OCI-LY1 (cell line): ENCODE measurements around the gene DENND1B.
A peak's percentile ranks its signal among the peaks of the same experiment; 100 is the strongest.

Experiments used
- H2AFZ ChIP-seq: fragments of 200-600 bp; sonication (generic), shearing (Covaris generic); 2 replicates; pipeline ENCODE4 v1.6.0; 2014; ENCODE audit warnings: antibody characterized with exemption, mild to moderate bottlenecking, low read length
- H3F3A ChIP-seq: fragments of 200-600 bp; sonication (generic), shearing (Covaris generic); 2 replicates; pipeline ENCODE4 v1.6.0; 2014; ENCODE audit warnings: mild to moderate bottlenecking, antibody characterized with exemption, low read length, moderate library complexity; ENCODE audit not compliant: insufficient read depth
- H3K27ac ChIP-seq: fragments of 200-600 bp; sonication (generic); 2 replicates; pipeline ENCODE4 v1.5.1; 2014; ENCODE audit warnings: low read length, mixed run types, mild to moderate bottlenecking, low read depth; ENCODE audit not compliant: poor library complexity, severe bottlenecking
- H3K27me3 ChIP-seq: fragments of 200-600 bp; sonication (generic); 2 replicates; pipeline ENCODE4 v1.6.0; 2014; ENCODE audit warnings: antibody characterized with exemption, mild to moderate bottlenecking, low read length, moderate library complexity; ENCODE audit not compliant: insufficient read depth
- H3K36me3 ChIP-seq: fragments of 200-600 bp; sonication (generic); 2 replicates; pipeline ENCODE4 v1.6.1; 2014; ENCODE audit warnings: mild to moderate bottlenecking, antibody characterized with exemption, low read length, moderate library complexity, mixed read lengths; ENCODE audit not compliant: insufficient read depth
- H3K4me1 ChIP-seq: fragments of 200-600 bp; sonication (generic); 2 replicates; pipeline ENCODE4 v1.5.1; 2014; ENCODE audit warnings: mild to moderate bottlenecking, low read length, moderate library complexity; ENCODE audit not compliant: insufficient read depth, severe bottlenecking
- H3K4me2 ChIP-seq: fragments of 200-600 bp; sonication (generic), shearing (Covaris generic); 2 replicates; pipeline ENCODE4 v1.6.1; 2014; ENCODE audit warnings: low read length
- H3K4me3 ChIP-seq: fragments of 200-600 bp; sonication (generic); 2 replicates; pipeline ENCODE4 v1.5.1; 2014; ENCODE audit warnings: low read length, low read depth, mild to moderate bottlenecking, mixed read lengths; ENCODE audit not compliant: poor library complexity, severe bottlenecking
- H3K79me2 ChIP-seq: fragments of 200-600 bp; shearing (Covaris generic); 2 replicates; pipeline ENCODE4 v1.6.1; 2016; ENCODE audit warnings: mixed run types, low read length, mixed read lengths; ENCODE audit not compliant: insufficient read depth
- H3K9ac ChIP-seq: fragments of 200-600 bp; sonication (generic), shearing (Covaris generic); 2 replicates; pipeline ENCODE4 v1.6.1; 2014; ENCODE audit warnings: mild to moderate bottlenecking, low read length, mixed read lengths
- H3K9me2 ChIP-seq: fragments of 200-600 bp; sonication (generic), shearing (Covaris generic); 2 replicates; pipeline ENCODE4 v1.6.1; 2014; ENCODE audit warnings: low read depth, mild to moderate bottlenecking, low read length, mixed read lengths
- H3K9me3 ChIP-seq: fragments of 200-600 bp; shearing (Covaris generic); 2 replicates; pipeline ENCODE4 v1.6.1; 2014; ENCODE audit warnings: low read length, mixed read lengths
- H4K20me1 ChIP-seq: fragments of 200-600 bp; sonication (generic), shearing (Covaris generic); 2 replicates; pipeline ENCODE4 v1.6.0; 2016; ENCODE audit warnings: mild to moderate bottlenecking, low read length; ENCODE audit not compliant: insufficient read depth
- EZH2 ChIP-seq: fragments of 200-600 bp; sonication (generic), shearing (Covaris generic); IDR thresholded peaks from 2 replicates; pipeline ENCODE4 v1.8.0; 2017; ENCODE audit warnings: borderline replicate concordance, mixed run types, mild to moderate bottlenecking, antibody characterized with exemption, low read length, moderate library complexity, mixed read lengths
- TF ChIP-seq, protein P1 (sequence below): fragments of 200-600 bp; sonication (generic), shearing (Covaris generic); IDR thresholded peaks from 2 replicates; pipeline ENCODE4 v1.5.1; 2017; ENCODE audit warnings: mild to moderate bottlenecking, antibody characterized with exemption, low read length, moderate library complexity, mixed read lengths

The DENND1B gene

DNA sequence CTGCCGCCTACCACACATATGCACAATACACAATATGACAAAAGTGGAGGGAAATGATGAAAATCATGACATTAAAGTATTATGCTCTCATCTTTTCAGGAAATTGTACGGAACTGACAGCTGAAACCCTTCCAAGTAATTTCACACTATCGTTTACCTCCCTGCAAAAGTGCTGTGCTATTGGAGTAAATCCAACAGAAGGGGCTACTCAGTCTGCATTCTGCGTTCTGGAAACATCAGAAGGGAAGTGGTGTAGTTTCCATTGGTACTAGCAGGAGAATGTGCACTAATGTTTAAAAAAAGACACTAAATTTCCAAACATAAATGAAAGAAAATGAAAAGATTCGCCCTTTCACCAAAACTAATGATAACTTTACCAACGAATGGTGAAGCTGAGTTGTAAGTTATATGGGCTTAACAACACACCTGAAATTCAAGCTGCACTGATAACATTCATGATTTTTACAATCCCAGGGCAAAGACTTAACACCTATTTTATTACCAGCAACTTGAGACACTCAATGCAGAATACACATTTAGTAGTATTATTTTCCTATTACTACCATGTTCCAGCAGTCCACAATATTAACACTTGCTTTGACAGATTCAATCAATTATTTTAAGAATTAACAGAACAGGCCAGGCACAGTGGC is 3.2 kb downstream of the DENND1B start:
- Histone ChIP-seq H3K4me3 (no peak overlapping the region), H3F3A (peaks cover 3% of the 10 kb centered on the region; the same call in 1 of the 2 replicates), H4K20me1 (no peaks in the 10 kb centered on the region), H3K27ac (peak overlapping the region; percentile 3), H3K9me2 (no peaks in the 10 kb centered on the region), H3K27me3 (no peaks in the 10 kb centered on the region), H3K36me3 (peaks cover 10% of the 10 kb centered on the region; the same call in 1 of the 2 replicates), H3K9me3 (no peaks in the 10 kb centered on the region), H3K9ac (no peak overlapping the region), H3K4me1 (peaks cover 46% of the 10 kb centered on the region), H2AFZ (no peak overlapping the region), H3K79me2 (peaks cover 42% of the 10 kb centered on the region), H3K4me2 (no peak overlapping the region)
- TF ChIP-seq EZH2: no peak
- TF ChIP-seq, protein P1, sequence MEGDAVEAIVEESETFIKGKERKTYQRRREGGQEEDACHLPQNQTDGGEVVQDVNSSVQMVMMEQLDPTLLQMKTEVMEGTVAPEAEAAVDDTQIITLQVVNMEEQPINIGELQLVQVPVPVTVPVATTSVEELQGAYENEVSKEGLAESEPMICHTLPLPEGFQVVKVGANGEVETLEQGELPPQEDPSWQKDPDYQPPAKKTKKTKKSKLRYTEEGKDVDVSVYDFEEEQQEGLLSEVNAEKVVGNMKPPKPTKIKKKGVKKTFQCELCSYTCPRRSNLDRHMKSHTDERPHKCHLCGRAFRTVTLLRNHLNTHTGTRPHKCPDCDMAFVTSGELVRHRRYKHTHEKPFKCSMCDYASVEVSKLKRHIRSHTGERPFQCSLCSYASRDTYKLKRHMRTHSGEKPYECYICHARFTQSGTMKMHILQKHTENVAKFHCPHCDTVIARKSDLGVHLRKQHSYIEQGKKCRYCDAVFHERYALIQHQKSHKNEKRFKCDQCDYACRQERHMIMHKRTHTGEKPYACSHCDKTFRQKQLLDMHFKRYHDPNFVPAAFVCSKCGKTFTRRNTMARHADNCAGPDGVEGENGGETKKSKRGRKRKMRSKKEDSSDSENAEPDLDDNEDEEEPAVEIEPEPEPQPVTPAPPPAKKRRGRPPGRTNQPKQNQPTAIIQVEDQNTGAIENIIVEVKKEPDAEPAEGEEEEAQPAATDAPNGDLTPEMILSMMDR: no peak

DNA sequence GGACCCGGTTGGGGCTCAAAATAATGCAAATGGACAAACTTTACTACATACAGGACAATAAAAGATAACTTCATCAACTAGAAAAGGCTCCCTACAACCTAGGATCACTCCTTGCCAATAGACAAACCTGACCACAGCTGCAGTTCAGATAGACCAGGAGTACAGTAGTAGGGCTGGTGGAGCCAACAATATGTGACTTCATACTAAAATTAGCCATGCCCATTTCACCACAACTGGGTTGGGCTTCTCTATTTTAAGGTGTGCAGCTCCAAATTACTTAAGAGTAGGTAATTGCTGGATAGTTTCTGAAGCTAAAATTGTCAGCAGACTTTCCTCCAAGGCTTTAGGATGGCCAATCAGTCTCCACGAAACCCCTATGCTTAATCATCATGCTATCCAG is 3.9 kb downstream of the DENND1B start:
- H3K9ac ChIP-seq: no peak overlapping the region
- peaks cover 42% of the 10 kb centered on the region for H3K79me2 ChIP-seq
- TF ChIP-seq EZH2: no peak
- TF ChIP-seq, protein P1: no peak
- H3K9me2 ChIP-seq: no peaks in the 10 kb centered on the region
- H3K27me3 ChIP-seq: no peaks in the 10 kb centered on the region
- peaks cover 39% of the 10 kb centered on the region for H3K4me1 ChIP-seq
- no peak overlapping the region for H3K4me3 ChIP-seq
- no peak overlapping the region for H2AFZ ChIP-seq
- no peak overlapping the region for H3K27ac ChIP-seq
- H3K36me3 ChIP-seq: peaks cover 10% of the 10 kb centered on the region; the same call in 1 of the 2 replicates
- no peaks in the 10 kb centered on the region for H3K9me3 ChIP-seq
- H3K4me2 ChIP-seq: no peak overlapping the region
- H4K20me1 ChIP-seq: no peaks in the 10 kb centered on the region
- H3F3A ChIP-seq: peaks cover 3% of the 10 kb centered on the region; the same call in 1 of the 2 replicates

GRCh38 chr1:197770243-197770642 is 5.0 kb downstream of the DENND1B start:
- Histone ChIP-seq H3K9ac (no peak overlapping the region), H2AFZ (no peak overlapping the region), H3K9me2 (no peaks in the 10 kb centered on the region), H3K79me2 (peaks cover 51% of the 10 kb centered on the region), H4K20me1 (no peaks in the 10 kb centered on the region), H3K4me2 (no peak overlapping the region), H3K4me1 (peaks cover 28% of the 10 kb centered on the region), H3K27me3 (no peaks in the 10 kb centered on the region), H3K27ac (no peak overlapping the region), H3K4me3 (no peak overlapping the region), H3F3A (no peaks in the 10 kb centered on the region), H3K9me3 (no peaks in the 10 kb centered on the region), H3K36me3 (peaks cover 10% of the 10 kb centered on the region; the same call in 1 of the 2 replicates)
- TF ChIP-seq, protein P1: no peak
- no peak for TF ChIP-seq EZH2
